ENCODE results near the gene LYRM1. TPM values are rescaled to one million over a fixed set of nuclear protein-coding genes. Genes with fewer than 3 reads are reported as not detected.

Gene LYRM1
- total RNA-seq (2022; extraction: Qiagen RNA extraction) = 33.2 to 39.1 TPM (median 35.7 TPM) in 5 replicates

GRCh38 chr16:20900299-20901067 is at the start of gene LYRM1, which contains the start of gene DCUN1D3:
LYRM1 (plus strand) TSS chr16:20900771; CDS start chr16:20915556, 14,785 bp downstream.
DCUN1D3 (minus strand) TSS chr16:20900358; CDS start chr16:20862538, 37,820 bp downstream.

Other genes starting within 250 kb of the LYRM1 start
- not detected in 5 replicates for gene ACSM1, start 203.1 kb upstream of the LYRM1 start, total RNA-seq (2022; extraction: Qiagen RNA extraction)
- 23.0 to 28.1 TPM (median 26.8 TPM) in 5 replicates for gene THUMPD1, start 159.0 kb upstream of the LYRM1 start, total RNA-seq (2022; extraction: Qiagen RNA extraction)
- gene ACSM3, start 136.8 kb upstream of the LYRM1 start, total RNA-seq (2022; extraction: Qiagen RNA extraction) = 3.4 to 6.0 TPM (median 4.7 TPM) in 5 replicates
- gene ERI2, start 94.3 kb upstream of the LYRM1 start, total RNA-seq (2022; extraction: Qiagen RNA extraction) = 10.5 to 14.8 TPM (median 13.1 TPM) in 5 replicates
- gene REXO5, start 94.2 kb upstream of the LYRM1 start, total RNA-seq (2022; extraction: Qiagen RNA extraction) = 3.5 to 4.8 TPM (median 4.0 TPM) in 5 replicates
- gene DCUN1D3, start 413 bp upstream of the LYRM1 start, total RNA-seq (2022; extraction: Qiagen RNA extraction) = 7.0 to 13.1 TPM (median 11.5 TPM) in 5 replicates

Measured in A549 treated with dexamethasone at 1 μM for 4 hours (cell line).